ENCODE results near the gene TRPV5.

The TRPV5 gene

DNA sequence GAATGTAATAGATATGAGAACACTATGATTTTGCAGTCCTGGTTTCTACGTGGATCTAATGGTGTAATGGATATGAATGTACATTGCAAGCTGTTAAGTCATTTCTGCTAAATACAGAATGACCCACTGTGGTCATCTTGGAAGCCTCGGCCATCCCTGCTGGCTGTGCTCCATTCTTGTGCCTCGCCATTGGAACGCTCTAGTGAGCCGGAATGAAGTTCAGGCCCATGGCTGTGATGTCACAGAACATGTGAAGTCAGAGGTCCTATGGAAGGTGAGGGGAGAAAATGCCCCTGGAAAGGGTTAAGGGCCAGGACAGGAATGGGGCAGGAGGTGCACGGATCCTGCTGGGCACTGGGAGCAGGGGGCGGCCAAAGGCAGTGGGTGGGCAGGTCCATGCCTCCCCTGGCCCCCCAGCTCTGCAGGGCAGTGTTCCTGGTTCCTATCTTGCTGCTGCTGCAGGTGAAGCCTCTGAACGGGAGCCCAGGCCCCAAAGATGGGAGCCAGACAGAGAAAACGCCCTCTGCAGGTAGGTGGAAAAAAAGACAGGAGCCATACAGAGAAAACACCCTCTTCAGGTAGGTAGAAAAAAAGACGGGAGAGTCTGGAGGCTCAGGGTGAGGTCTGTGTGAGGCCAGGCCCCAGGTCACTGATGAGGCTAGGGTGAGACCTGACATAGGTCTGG is 5.8 kb upstream of the TRPV5 start, which contains the start of gene LLCFC1:
Gene LLCFC1 (plus strand): TSS at position 259 of the 685 bp plus-strand sequence. CDS start 138 bp downstream, at position 397.
- DNase-seq = no peak

DNA sequence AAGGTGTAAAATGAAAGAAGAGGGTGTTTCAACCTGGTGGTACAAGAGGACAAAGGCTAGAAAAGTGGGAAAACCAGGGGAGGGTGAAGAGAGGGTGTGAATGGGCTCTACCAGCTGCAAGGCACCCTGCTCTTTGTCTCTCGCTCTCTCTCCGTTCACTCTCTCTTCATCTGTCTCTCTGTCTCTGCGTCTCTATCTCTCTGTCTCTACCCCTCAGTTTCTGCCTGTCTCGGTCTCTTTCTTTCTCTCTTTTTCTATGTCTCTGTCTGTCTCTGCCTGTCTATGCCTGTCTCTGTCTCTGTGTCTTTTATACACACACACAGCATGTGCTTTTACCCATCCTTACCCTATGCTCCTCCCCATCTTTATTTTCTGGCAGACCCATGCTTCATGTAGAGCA is 5.1 kb upstream of the TRPV5 start:
- no peak for DNase-seq

DNA sequence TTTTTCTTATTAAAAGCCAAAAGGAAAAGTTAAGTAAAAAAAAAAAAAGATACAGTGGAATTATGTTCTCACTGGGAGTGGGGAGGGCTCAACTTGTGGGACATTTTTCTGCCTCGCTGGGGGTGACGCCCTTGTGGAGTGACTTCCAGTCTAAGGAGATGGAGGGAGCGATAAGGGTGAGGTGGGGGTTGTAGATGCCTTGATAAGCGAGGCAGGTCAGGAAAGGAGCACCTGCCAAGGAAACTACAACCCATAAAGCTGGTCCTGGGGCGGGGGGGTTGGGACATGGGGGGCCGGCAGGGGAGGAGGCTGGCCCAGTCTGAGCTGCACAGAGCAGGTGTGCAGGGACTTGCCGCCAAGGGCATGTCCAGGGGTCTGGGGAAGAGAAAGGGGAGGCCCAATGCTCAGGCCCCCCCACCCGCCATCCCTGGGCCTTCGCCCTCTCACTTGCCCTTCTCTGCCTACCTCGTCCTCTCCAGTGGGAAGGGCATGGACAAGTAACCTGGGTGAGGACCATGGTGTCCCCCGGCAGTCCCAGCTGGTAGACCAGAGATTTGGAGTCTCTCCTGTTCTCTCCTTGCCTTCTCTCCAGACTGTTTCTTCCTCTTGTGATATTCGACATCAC is 2.5 kb upstream of the TRPV5 start:
- no peak for DNase-seq

DNA sequence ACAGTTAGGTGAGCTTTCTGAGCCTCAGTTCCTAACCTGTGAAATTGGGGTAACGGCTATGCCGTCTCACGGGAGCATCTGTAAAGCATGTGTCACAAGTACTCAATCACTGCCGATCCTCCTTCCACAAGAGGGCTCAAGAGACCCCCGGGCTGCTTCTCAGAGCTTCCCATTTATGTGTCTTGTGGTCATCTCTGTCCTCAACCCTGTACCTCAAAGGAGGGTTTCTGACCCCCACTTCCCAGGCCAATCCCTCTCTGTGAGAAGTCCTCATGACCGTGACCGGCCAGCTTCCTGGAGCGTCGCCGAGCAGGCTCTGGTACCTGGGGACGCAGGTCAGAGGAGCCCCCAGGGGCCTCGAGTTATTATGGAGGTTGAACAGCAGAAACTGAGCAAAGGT is 510 bp upstream of the TRPV5 start:
- no peak for DNase-seq

DNA sequence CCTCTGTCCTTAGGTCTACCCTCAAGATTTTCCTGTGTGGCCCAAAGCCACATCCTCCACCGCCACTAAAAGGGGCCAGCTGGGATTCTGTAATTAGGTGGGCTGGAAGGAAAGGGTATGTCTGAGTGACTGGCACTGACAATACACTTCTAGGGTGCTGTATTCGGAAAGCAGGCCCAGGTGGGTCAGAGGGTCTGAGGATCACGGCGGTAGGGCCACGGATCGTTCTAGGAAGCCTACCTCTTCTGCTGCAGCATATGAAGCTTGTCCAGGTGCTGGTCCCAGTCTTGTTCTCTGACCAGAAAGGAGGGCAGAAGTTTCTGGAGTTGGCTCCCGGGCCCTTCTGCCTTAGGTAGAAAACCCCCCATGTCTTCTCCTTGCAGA is 462 bp downstream of the TRPV5 start:
- no peak for DNase-seq

DNA sequence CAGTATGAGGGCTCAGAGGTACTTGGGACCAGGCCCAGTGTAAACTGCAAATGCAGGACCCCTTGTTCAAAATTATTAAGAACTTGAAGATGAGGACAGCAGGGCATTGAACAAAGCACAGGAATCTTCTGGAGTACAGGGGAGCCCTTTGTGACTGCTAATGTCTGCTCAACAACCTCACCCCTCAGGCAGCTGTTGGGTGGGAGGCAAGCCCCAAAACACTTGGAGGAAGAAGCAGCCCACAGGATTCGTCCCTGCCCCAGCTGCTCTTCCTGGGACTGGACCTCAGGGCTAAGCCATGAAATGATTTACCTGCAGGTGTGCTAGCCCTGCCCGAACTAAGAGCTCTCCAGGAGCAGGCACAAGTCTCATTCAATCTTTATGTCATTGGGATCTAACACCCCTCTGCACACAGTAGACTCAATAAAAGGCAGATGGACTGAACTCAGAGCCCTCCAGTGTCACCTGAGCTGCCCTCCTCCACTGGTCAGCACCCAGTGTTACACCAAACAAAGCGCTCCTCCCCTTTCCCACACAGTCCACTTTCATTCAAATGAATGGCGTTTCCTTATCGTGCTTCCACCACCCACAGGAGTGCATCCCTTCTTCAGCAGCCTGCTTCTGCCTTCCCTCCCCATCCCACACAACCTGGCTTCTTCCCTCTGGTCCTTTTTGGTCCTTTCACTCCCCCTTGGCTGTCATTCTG is 1.0 kb downstream of the TRPV5 start:
- DNase-seq = no peak

DNA sequence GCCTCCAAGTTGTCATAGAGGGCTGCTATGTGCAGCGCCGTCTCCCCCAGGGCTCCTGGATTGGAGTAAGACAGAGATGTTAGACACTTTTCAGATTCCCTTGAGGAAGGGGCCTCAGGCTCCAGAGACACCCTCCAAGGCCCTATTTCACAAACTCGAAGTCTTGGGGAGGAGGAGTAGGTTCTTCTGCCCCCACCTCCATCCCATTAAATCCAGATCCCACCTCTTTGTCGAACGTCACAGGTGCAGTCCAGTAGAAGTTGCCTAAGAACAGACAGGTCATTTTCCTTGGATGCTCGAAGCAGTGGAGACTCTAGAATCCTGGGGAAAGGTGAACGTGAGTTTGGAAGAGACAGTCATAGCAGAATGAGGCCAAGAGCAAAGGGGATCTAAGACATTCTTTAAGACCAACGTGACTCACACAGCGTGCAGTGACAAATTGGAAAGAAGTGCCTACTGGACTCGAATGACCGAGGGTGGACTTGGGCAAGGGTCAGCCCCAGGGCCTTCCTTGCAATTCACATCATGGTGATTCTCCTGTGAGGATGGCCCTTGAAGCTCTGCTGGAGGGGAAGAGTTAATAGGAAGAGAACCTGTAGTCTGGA is 3.3 kb downstream of the TRPV5 start:
- DNase-seq = no peak

DNA sequence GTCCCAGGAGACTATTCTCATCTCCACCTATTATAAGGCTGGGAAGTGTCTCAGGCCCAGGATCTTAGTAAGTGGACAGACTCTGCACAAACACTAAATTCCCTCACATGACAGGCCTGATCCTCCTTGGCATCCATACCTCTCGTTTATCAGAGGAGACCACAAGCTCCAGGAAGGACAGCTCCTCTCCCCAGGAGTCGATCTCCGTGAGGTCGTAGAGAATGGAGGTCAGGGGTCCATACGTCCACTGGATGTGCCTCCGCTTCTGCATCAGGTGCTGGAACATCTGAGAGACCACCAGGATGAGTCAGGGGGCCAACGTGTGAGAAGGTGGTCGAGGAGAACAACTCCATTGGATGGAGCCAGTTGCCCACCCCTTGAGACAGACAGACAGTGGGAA is 5.6 kb downstream of the TRPV5 start:
- no peak for DNase-seq

DNA sequence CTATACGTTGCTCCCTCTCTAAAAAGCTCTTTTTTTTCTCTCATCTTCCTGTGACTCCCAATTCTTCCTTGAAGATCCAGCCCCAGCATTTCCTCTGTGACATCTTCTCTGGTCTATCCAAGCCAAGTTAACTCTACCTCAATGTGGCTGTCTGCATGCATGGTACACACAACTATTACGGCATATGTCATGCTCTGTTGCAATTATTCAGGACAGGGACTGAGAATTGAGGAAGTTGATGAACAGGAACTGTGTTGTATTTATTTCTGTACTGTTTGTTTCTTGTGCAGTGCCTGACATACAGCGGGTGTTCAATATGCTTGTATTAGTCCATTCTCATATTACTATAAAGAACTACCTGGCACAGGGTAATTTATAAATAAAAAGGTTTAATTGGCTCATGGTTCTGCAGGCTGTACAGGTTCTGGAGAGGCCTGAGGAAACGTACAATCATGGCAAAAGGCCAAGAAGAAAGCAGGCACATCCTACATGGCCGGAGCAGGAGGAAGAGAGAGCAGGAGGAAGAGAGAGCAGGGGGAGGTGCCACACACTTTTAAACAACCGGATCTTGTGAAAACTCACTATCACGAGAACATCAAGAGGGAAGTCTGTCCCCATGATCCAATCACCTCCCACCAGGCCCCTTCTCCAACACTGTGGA is 6.3 kb downstream of the TRPV5 start:
- no peak for DNase-seq

DNA sequence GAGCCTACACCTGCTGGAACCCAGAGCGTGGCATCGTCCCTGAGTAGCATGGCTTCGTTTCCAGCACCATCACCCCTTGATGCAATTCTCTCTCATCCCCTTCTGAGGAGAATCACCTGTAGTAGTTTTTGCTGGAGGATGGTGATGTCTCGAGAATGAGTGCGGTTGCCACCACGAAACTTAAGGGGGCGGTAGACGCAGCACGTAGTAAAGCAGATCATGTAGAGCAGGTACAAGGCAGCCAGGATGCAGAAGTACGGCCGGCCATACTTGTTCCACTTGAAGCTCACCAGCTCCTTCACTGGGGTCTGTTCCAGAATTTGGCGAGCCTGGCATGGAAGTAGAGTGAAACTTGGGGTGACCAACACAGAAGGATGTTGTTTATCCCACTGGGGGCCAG is 8.1 kb downstream of the TRPV5 start:
- DNase-seq = no peak

DNA sequence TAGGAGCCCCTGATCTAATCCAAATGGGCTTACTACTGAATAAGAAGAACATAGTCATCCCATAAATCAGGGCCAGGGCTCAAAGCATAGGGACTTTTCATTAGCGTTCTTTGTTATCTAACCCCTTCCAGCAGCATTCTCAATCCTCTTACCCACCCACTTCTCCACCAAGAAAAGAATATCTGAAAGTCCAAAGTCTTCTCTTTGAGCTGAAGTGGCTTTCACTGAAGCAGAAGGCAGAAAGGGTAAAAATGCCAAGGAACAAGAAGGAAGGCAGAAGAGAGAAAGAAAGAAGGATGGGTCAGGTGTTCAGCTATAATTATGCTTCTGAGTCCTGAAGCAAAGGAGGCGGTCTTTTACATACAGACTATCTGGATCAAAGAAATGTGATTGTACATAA is 10.2 kb downstream of the TRPV5 start:
- DNase-seq = no peak

DNA sequence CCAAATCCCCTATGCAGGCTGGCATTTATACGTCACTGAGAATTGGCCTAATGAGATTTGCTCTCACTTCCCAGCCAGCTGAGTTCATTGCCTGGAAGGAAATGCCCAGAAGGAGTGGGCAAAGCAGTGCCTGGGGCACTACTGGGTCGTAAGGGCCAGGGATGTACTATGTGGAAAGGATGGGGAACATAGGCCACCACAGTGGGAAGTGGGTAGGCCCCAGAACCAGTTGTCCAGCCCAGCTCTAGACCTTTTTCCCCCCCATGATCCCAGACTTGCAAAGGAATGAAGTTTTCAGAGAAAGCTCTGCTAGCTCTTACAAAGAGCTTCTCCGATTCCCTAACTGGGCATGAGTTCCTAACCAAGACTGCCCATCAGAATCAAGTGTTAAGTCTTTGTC is 13.9 kb downstream of the TRPV5 start:
- DNase-seq = no peak

DNA sequence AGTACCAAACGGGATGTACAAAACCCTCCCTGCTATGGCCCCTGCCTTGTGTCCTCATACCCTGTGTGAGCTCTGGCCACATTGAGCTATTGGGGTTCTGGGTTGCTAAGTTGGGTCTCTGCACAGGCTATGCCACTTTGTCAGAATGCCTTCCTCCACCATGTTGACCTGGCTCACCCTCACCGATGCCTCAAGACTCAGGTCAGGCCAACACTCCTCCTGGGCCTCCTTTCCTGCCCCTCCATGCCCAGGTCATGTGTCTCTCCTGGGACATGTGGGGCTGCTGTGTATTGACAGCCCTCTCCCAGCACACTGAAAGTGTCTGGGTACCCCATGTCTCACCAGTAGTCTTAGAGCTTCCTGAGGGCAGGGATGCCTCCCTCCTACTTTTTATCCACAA is 14.6 kb downstream of the TRPV5 start:
- DNase-seq = no peak

DNA sequence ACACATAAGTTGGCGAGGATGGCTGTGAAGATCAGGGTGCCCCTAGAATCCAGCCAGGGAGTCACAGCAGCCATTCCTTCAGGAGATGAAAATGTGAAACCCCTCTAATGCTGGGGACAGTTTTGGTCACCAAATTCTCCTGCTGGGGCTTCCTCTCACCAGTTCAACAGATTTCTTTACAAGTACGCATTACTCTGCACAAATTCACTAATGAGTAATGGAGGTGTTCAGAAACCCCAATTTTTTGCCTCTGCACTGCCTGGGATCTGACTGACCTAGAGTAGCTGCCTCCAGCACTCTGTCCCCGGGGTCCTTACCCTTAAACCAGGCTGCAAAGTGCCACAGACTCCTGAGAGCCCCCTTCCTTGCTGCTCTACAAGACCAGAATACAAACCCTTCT is 16.1 kb downstream of the TRPV5 start:
- no peak for DNase-seq

DNA sequence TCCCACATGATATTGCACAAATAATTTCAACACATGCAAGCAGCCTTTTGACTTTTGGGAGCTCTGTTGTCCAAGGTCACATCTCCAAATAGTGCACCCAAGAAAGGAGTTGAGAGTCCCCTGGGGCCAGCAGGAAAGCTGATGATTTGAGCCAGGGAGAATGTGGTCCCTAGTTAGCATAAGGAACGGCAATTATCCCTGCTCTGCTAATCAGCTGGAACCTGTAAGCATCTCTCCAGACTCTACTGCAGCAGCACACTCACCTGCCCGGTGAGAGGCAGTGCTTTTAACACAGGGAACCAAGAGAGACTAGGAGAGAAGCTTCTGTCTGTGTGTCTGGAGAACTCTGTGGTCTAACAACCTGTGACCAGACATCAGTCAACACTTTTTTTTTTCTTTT is 17.0 kb downstream of the TRPV5 start:
- DNase-seq = no peak

DNA sequence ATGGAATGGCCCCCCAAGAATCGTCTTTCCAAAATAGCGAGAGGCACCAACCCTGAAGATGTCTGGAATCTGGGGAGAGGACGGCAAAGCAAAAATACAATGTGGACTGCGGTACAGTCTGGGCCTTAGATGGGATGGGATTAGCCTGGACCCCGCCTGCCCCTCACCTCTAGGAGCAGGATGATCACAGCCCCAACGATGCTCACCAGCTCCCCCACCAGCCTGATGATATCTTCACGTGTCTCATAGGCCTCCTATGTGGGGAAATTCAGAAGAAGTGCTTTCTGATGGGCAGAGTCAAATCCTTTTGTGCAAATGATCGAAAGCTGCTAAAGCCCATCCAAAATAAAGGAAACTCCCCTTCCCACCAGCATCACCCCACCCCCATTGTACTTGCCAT is 18.2 kb downstream of the TRPV5 start:
- no peak for DNase-seq

DNA sequence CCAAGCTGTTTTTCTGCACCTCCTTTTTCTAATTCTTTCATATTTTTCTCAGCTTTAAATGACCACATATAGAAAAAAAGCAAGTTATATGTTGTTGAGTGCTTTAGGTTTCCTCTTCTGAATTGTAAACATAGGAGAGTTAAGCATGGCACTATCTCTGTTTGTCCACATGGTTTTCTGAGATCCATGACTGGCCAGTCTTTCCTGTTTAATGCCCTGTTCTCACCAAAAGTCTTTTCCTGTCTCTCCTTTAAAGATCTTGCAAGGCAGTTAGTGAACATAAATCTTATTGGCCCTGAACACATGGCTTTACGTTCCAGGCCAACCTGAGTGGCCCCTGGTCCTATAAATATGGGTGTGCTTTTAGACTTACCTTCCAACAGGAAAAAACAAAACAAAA is 19.4 kb downstream of the TRPV5 start:
- no peak for DNase-seq

DNA sequence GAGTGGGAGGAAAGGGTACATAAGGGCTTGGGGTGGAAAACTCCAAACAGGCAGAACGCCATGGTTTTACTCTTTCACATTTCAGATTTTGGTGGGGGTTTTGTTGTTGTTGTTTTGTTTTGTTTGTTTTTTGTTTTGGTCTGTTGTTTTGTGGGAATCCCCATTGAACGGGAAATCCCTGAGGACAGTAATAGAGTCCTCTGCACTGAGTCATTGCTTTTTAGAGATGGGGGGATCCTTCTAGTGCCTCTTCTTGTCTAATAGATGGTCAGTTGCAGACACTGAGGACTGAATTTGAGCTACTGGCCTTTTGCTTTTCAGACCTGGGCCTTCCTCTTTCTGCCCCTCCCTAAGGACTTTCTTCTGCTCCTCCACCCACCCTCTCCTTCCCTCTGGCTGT is 20.0 kb downstream of the TRPV5 start:
- no peak for DNase-seq

DNA sequence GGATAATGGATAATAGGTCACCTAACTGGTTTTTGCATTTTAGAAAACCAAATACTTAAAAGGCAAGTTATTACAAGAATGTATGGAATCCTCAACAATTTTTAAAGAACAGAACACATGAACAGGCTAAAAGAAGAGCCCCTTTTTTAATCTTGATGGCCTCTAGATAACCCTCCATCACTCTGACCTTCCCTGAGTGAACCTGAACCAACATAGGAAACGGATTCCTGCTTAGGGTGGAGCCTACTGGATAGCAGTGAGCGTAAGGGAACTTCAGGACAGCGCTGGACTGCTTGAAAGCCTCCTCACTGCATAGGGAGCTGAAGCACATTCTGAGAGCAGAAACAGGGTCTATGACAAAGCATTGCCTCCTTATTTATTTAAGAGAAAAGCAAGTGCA is 20.5 kb downstream of the TRPV5 start:
- no peak for DNase-seq

DNA sequence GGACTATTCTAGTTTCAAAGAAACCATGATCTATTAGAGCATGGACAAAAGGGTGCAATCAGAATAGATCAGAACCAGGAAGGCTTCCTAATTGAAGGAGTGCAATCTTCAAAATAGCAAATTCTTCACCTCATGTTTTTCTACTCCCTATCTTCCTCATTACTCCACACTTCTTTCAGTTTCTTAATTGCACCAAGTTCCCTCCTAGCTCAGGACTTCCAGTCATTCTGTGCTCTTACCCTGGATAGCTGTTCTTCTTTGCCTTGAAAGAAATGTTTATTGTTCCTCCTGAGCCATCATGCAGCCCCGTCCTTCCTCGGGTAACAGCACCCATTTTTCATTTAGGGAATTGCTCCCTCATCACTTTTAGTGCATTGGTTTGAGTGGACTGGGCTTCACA is 23.1 kb downstream of the TRPV5 start:
- DNase-seq = no peak

DNA sequence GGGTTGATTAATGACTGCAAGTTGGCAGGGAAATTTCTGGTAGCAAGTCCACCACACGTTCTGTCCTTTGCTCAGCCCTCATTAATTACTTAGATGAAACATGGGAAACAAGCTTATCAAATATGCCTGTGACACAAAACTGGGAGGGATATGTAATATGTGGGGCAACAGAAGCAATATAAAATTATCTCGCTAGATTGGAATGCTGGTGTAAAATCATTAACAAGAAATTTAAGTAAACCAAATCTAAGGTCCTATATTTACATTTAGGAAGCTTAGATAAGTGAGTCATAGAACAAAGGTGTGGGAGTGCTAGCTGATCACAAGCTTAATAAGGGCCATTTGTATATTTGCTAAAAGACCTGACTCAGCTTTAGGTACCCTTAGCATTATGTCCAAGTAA is 23.5 kb downstream of the TRPV5 start:
- no peak for DNase-seq

DNA sequence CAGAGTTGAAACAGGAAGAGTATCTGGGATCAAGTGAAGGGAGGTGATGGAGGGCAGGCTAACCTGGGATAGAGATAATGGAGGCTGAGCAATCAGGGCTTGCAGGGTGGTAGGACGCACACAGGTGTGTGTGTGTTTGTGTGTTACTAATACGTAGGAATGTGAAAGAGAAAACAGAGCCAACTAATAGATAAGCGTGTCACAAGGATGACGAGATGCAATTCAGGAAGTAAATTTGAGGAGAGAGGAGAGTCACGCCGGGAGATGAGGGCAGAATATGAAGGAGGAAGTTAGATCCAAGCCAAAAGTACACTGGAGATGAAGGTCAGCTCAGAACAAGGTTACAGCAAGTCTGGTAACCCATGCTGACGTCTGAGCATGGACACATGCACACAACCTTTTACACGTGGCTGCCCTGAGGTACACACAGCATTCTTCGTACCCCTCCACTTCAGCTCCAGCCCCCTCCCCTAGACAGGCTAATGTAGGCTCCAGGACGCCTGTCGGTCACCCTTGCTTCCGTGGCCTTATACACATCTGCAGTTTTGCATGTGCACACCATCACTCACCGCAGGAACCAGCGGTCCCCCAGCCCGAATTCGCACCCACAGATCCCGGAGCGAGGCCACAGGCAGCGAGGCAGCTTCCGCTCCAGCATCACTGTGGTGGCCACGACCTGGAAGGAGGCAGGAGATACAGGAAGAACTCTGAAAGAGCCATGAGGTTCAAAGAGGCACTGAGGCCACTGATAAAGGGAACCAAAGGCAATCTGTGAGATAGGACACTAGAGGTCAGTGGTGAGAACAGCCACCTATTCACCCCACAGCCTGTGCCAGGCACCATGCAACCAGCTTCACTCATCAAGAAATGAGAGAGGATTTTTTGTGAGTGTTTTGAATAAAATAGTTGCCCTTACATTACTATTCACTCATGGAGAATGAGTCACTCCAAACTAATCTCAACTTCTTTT is 24.3 kb downstream of the TRPV5 start:
- DNase-seq = no peak
